ENCODE data around the gene ARG2.
A peak's percentile ranks its signal among the peaks of the same experiment; 100 is the strongest.

The ARG2 gene
- long read RNA-seq, donor 1, transcript ARG2-201 (8 exons, 2,045 nt) = major isoform, 5 of 155 reads
- long read RNA-seq, donor 1, partial matches to known transcripts = 150 of 155 reads
- long read RNA-seq, donor 1, other reads (novel, unspliced or antisense) = 0 of 155 reads
- long read RNA-seq, donor 2, partial matches to known transcripts = 46 of 87 reads
- long read RNA-seq, donor 2, other reads (novel, unspliced or antisense) = 40 of 87 reads
- long read RNA-seq, donor 3, partial matches to known transcripts = 0 of 2 reads
- long read RNA-seq, donor 3, other reads (novel, unspliced or antisense) = 0 of 2 reads
- long read RNA-seq, donor 4, partial matches to known transcripts = 126 of 128 reads
- long read RNA-seq, donor 4, other reads (novel, unspliced or antisense) = 0 of 128 reads
- long read RNA-seq, donor 5, partial matches to known transcripts = 38 of 40 reads
- long read RNA-seq, donor 5, other reads (novel, unspliced or antisense) = 0 of 40 reads
- long read RNA-seq, donor 6 = 0 reads
- long read RNA-seq, donor 7 = 0 reads
- long read RNA-seq, donor 8, partial matches to known transcripts = 0 of 1 reads
- long read RNA-seq, donor 8, other reads (novel, unspliced or antisense) = 0 of 1 reads

GRCh38 chr14:67619446-67620216 lies at the start of gene ARG2:
Gene ARG2, plus strand, starts transcription at chr14:67619920. Its CDS starts 58 bp downstream, at chr14:67619978.
- DNase-seq = peak; percentile 89

GRCh38 chr14:67570453-67570852 lies 49.3 kb upstream of the ARG2 start:
- DNase-seq = no peak

GRCh38 chr14:67571275-67571990 lies 48.3 kb upstream of the ARG2 start:
- DNase-seq = peak; percentile 47

- DNase-seq = no peak
Measured at GRCh38 chr14:67571991-67572323, 47.8 kb upstream of the ARG2 start.

- no peak for DNase-seq
Measured at GRCh38 chr14:67572608-67573007, 47.1 kb upstream of the ARG2 start.

GRCh38 chr14:67573228-67574010 lies 46.3 kb upstream of the ARG2 start:
- DNase-seq = no peak

- DNase-seq = no peak
Measured at GRCh38 chr14:67574156-67574555, 45.6 kb upstream of the ARG2 start.

- no peak for DNase-seq
Measured at GRCh38 chr14:67574806-67575205, 44.9 kb upstream of the ARG2 start.

GRCh38 chr14:67575684-67576083 lies 44.0 kb upstream of the ARG2 start:
- no peak for DNase-seq

GRCh38 chr14:67576216-67576955 lies 43.3 kb upstream of the ARG2 start:
- DNase-seq = no peak

GRCh38 chr14:67577181-67577808 lies 42.4 kb upstream of the ARG2 start:
- no peak for DNase-seq

- DNase-seq = no peak
Measured at GRCh38 chr14:67577909-67578749, 41.6 kb upstream of the ARG2 start.

- no peak for DNase-seq
Measured at GRCh38 chr14:67579040-67579439, 40.7 kb upstream of the ARG2 start.

GRCh38 chr14:67579636-67580035 lies 40.1 kb upstream of the ARG2 start:
- DNase-seq = no peak

- no peak for DNase-seq
Measured at GRCh38 chr14:67580336-67581171, 39.2 kb upstream of the ARG2 start.

- DNase-seq = no peak
Measured at GRCh38 chr14:67581643-67582042, 38.1 kb upstream of the ARG2 start.

GRCh38 chr14:67582061-67582460 lies 37.7 kb upstream of the ARG2 start:
- DNase-seq = no peak

Measured in right kidney (tissue), 9 donors.